NCI-H1092 treated with DMSO at 0.1 percent for 48 hours (cell line): ENCODE measurements around the gene TSPAN9.

ENCODE experiments used
- DNase-seq: peaks from one replicate; lab custom pipeline; 2025; lab: John Stamatoyannopoulos, UW

Gene TSPAN9

GRCh38 chr12:3076730-3077571 is at the start of gene TSPAN9:
TSS of gene TSPAN9 (plus strand) at chr12:3077379. CDS start at chr12:3201194, 123,815 bp downstream.
- peak; percentile 72 for DNase-seq

GRCh38 chr12:3028108-3028507 is 49.1 kb upstream of the TSPAN9 start:
- no peak for DNase-seq

- DNase-seq, result no peak
These were observed 46.3 kb upstream of the TSPAN9 start for GRCh38 chr12:3030821-3031429.

- no peak for DNase-seq
These were observed 45.0 kb upstream of the TSPAN9 start for GRCh38 chr12:3032161-3032560.

GRCh38 chr12:3032770-3033538 is 44.2 kb upstream of the TSPAN9 start:
- no peak for DNase-seq

- DNase-seq, result no peak
These were observed 43.7 kb upstream of the TSPAN9 start for GRCh38 chr12:3033539-3033867.

GRCh38 chr12:3034067-3034750 is 43.0 kb upstream of the TSPAN9 start:
- peak; percentile 46 for DNase-seq

- no peak for DNase-seq
These were observed 42.0 kb upstream of the TSPAN9 start for GRCh38 chr12:3035171-3035570.

- no peak for DNase-seq
These were observed 41.1 kb upstream of the TSPAN9 start for GRCh38 chr12:3035815-3036702.

- no peak for DNase-seq
These were observed 40.1 kb upstream of the TSPAN9 start for GRCh38 chr12:3036901-3037600.

GRCh38 chr12:3038166-3038565 is 39.0 kb upstream of the TSPAN9 start:
- DNase-seq, result no peak

GRCh38 chr12:3038926-3039510 is 38.2 kb upstream of the TSPAN9 start:
- DNase-seq, result no peak

- no peak for DNase-seq
These were observed 37.0 kb upstream of the TSPAN9 start for GRCh38 chr12:3040026-3040656.

GRCh38 chr12:3040663-3041544 is 36.3 kb upstream of the TSPAN9 start:
- no peak for DNase-seq

- DNase-seq, result peak; percentile 74
These were observed 35.5 kb upstream of the TSPAN9 start for GRCh38 chr12:3041558-3042164.

- peak; percentile 51 for DNase-seq
These were observed 34.8 kb upstream of the TSPAN9 start for GRCh38 chr12:3042394-3042793.

- DNase-seq, result no peak
These were observed 34.4 kb upstream of the TSPAN9 start for GRCh38 chr12:3042826-3043225.

- DNase-seq, result no peak
These were observed 33.8 kb upstream of the TSPAN9 start for GRCh38 chr12:3043406-3043805.
